Stimulated activated CD4-positive, alpha-beta T cell treated with anti-CD3 and anti-CD28 coated beads, Interleukin-4, amount 100 ng/mL, for 1 hour (primary cell): ENCODE data around the gene MSS51.

Experiments
- DNase-seq: peaks from one replicate; pipeline ENCODE4 v3.0.0-alpha.2; 2020

MSS51 gene

DNA sequence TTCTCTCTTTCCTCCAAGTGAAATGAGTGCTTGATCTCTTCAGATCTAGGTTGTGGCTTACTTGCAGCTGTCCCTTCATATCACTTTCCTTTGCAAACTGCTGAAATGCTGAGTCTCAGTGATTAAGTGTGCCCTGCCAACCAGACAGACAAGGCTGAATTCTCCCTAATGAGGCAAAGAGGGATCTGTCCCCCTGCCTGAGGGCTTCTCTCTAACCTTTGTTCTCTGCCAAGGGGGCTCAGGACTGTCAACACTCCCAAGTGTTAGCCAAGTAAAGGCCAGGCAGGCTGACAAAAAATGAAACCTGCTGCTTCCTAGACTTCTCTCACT, at the start of gene MSS51:
MSS51 (minus strand) TSS at position 24 of the 330 bp plus-strand sequence. CDS start 5,277 bp downstream, outside the sequence.
- DNase-seq: no peak

DNA sequence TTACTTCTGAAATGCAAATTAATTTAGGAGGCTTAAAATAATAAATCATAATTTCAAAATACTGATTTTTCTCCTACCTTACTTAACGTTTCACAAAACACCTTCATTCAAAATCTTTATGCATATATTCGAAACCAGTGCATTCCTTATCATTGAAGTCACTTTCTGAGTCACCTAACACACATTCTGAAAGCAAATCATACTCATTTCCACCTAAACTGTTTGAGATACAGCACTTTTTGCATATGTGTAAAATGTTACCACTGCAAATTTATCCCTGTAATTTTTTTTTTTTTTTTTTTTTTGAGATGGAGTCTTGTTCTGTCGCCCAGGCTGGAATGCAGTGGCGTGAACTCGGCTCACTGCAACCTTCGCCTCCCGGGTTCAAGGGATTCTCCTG, 46.8 kb upstream of the MSS51 start:
- no peak for DNase-seq

DNA sequence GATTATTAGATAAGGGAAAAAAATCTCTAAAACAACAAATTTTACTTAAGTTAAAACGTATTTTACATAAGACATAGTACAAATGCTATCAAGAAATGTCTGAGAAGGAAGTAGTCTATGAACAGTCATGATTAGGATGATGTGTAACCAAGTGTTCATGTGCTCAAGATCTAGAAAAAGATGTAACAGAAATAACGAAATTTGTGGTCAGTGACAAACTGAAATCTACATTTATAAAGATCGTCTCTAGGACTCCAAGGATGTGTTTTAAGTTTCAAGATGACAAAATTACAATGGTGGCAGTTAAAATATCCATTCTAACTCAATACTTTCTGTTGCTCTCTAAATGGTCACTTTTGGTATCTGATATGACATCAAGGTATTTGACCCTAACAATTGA, 45.3 kb upstream of the MSS51 start:
- no peak for DNase-seq

DNA sequence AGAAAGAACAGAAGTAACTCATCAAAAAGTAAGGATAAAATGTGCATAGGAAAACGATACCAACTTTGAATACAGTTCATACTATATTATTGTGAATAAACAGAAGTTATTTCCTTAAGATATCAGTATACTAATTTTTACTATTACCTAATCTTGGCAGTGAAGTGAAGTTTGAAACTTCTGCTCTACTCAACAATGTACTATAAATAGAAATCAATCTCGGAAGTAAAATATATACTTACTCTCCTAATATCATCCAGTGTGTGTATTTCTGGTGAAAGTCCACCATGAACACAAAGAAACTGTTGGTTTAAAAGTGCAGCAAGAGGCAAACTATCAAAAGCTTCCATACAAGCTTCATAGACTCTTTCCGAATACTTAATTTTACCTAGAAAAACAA, 37.9 kb upstream of the MSS51 start:
- DNase-seq: no peak

DNA sequence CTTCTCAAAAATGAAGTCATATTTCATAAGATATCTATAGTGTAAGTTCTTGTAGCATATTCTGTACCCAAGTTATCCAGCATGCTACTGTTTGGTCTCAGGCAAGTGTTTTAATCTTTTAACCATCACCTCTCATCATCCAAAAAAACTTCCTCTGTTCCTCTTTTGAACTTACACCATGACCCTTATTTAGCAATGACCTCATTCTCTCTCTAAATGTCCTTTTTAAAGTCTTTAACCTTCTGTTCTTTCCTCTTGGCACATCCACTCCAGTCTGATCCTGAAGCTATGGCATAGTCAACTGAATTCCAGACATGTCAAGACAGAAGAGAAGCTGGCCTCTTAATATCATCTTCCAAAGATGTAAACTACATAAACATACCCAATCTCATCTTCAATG, 36.2 kb upstream of the MSS51 start:
- DNase-seq: no peak

DNA sequence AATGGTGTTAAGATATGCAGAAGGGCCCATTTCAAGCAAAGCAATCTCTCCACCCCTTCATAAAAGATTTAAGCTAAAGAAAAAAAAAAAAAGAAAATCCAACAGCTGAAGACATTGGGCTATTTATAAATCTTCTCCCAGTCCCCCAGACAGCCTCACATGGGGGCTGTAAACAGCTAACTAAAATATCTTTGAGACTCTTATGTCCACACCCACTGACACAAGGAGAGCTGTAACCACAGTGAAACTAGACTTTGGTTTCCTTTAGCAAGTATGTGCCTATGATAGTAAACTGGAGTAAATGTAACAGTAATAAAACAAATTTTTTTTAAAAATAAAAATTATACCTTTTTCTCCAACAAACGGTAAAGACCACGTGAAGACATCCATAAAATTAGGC, 33.8 kb upstream of the MSS51 start:
- DNase-seq: no peak

DNA sequence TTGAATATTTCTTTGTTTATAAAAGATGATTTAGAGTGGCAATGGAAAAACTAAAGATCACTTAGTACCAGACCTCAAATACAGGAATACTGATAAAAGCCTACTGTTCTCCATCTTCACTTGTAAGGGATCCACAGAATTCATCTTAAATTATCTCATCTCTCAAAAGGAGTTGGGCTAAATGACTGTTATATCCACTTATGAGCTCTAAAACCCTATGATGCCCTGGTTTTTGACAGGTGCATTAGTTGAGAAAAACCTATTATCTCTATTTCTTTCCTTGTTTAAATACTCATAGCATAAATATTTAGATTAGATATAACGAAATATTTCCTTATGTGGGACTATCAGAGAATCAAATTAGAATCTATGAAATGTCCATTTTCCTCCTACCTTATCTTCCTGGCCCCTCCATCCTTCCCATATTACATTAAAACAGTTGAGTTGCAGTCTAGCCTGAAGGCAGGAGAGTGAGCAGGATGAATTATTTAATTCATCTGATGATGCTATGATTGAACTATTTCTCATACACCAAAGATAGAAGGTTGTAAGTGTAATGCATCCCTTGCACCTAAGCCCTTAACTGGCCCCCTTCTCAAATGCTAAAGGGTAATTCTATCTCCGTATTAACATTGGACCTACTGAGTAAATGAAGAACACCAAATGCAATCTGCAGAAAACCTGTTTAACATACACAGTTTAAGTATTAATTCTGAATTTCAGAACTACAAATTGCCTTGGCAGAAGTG, 32.8 kb upstream of the MSS51 start:
- DNase-seq: no peak

DNA sequence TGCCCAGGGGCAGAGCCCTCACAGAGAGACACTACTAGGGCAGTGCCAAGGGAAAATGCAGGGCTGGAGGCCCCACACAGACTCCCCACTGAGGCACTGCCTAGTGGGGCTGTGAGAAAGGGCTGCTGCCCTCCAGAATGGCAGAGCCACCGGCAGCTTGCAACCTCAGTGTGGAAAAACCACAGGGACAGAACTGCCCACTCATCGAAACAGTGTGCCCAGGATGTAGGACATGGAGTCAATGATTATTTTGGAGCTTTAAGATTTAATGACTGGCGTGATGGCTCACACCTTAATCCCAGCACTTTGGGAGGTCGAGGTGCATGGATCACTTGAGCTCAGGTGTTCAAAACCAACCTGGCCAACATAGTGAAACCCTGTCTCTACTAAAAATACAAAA, 27.5 kb upstream of the MSS51 start:
- no peak for DNase-seq

DNA sequence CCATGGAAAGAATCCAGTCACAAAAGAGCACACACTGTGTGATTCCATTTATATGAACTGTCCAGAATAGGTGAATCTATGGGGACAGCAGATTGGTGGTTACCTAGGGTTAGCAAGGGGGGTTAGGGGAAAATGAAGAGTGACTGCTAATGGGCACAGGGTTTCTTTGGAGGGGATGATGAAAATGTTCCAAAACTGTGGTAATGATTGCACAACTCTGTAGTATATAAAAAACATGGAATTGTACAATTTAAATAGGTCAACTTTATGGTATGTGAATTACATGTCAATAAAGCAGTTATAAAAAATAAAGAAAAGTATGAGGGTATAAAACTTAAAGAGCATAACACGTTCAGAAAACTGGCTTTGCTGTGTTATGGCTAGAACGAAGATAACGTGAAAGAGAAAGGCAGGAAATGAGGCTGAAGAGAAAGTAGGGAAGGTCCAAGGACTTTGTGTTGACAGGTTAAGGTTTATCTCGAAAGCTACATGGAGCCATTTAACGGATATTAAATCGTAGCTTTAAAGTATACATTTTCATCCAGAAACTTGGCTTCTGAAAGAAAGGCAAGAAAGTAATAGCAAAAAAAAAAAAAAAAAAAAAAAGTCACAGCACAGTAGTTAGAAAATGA, 26.4 kb upstream of the MSS51 start:
- no peak for DNase-seq

DNA sequence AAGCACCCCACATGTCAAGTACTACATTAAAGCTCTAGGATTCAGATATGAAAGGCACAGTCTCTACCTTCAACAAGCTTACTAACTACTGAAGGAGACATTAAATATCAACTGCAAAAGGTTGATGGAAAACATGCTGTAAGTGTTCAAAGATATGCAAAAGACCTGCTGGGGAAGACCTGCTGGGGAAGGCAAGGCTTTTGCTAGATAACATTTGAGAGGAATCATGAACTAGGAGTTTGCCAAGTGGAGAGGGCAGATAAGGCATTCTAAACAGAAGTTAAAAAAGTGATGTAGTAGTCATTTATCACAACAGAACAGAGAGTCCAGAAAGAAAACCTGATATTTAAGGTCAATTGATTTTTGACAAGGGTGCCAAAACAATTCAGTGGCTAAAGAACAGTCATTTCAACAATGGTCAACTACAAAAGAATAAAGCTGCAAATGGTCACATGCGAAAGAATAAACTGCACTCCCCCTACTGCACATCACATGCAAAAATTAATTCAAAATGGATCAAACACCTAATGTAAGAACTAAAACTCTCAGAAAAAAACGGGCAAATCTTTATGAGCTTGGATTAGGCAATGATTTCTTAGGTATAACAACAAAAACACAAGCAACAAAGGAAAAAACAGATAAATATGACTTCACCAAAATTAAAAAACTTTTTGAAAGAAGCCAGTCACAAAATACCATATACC, 23.0 kb upstream of the MSS51 start:
- no peak for DNase-seq

DNA sequence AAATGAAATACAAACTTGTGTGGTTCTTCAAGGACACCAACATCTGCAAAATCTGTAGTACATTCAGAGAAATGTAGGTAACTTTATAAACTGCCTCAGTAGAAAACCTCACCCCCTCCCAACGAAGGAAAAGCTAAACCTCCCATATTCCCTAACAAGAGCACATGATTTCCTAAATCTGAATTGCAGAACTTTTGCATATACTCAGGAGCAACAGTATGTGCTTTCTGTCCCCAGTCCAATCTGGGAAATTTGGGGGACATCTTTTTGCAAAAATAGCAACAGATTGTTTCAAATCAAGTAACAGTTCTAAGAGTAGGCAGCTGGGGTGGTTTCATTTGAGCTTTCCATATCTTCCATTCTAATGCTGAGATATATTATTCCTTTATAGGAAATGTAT, 15.8 kb upstream of the MSS51 start:
- DNase-seq: no peak

DNA sequence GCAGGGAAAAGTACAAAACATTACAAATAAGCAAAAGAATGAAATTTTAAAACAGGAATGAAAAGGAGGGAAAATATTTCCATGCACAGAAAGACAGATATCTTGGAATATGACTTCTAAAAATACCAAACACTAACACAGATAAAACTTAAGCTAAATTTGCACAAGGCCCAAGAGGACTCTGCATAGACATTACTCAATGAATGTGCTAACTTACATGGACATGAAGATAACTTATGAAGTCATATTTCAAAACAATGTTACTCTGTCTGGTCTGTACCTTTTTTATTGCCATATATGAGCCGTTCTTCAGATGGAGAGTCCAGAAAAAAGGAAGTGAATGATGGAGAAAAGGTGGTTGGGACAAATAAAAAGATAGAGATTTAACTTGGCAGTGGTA, 15.0 kb upstream of the MSS51 start:
- DNase-seq: no peak

DNA sequence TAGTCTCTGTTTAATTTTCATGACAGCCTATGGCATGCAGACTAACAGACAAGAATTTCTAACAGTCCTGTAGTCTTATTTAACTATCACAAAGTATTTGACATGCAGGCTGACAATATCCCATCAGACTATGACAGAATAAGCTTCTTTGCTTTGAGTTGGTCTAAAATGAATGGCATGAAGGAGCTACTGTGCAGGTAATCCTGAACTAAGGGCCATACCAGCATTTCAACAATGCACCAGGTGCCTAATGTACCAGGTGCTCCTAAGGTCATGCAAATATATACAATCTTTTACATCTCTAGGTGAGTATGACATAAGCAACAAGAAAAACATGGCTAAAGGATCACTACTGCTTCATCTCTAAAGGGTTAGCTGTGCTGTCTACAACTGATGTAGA, 13.6 kb upstream of the MSS51 start:
- DNase-seq: no peak

DNA sequence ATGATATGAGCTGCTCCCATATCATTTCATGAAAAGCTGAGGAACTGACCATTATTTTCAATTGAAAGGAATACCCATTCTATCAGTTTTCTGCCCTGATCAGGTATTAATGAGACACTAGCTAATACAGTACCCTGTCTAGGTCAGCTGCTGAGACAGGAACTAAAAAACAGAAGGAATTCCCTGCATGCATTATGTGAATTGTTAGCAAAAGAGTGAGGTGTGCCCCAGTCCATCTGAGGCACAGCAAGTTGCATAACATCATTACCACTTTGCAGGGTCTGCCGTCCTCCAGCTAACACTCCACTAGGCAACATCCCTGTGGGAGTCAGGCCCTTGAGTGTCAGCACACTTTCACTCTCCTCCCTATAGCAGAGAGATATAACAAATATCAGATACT, 11.1 kb upstream of the MSS51 start:
- no peak for DNase-seq

DNA sequence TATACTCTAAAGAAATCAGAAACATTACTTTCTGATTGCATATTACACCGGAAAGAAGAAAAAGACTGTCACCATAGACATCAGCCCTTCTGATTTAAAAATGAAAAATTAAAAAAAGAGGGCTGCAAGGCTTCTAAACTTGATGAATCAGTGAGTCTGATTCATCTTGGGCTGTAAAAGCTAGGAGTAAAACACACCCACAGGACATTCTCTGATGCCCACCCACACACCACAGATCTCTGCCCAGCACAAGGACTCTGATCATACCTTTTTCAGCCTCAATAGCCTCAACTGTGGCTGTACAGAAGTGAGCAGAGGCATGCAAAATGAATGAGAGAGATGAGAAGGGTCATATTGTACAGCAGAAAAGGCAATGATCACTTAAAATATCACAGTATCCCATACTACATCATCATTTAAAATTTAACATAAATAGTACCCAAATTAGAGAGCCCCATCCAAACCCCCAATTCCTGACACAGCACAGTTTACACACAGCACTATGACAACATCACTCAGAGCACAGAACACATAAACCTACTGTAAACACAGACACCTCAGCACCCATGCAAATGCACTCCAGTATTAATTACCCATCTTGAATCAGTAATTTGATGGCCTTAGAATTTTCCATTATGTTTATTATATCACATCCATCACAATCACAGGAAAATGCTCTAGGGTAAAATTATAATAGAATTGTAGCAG, 6.4 kb upstream of the MSS51 start:
- no peak for DNase-seq

DNA sequence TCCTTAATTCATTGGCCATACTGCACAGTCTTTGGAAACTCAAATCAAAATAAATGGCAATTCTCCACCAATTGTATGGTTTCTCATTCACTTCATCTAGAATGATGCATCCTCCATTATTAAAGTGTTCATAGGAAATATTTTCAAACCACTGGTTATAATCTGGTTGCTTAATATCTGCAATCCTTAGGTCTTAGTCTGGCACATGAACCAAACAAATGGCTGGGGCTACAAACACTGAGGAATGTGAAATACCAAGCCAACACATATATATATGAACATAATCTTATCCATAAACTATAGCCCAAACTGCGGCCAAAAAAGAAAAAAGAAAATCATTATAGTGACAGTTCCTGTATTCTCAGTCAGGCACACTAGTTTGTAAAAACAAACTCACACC, 5.7 kb upstream of the MSS51 start:
- no peak for DNase-seq

DNA sequence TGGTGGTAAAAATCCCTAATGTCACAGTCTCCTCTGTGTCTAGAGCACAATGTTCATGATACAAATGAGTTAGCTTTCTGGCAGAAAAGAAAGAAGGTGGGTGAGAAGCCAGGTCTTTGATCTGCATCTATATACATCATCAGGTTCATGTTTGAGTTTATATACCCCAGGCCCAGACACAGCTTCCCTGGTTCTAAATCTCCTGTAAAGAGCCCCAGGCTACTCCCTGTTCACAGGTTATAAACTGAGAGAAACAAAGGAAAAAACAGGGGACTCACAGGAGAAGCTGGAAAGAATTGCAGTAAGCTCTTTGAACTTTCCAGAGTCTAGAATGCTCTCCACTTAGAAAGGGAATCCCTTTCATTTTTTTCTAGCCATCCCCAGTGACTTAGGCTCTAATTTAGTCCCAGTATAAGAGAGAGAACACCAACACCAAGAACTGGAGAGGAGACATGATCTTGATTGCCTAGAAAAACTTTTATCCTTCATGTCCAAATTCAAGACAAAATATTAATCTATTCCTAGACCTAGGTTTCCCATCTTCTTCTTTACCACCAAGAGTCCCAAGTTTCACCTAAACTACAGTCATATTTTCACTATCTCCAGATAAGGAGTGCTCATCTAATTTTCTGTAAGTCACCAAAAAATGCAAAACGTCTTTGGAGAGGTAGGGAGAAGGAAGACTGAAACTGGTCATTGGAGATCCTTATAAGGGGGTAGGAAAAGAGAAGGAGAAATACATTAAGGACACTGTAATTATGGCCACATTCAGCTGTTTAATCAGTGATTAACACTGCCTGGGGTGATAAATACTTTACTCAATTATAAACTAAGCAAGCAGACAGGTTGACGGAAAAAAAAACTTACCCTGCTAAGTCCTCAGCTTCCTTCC, 469 bp downstream of the MSS51 start:
- no peak for DNase-seq

DNA sequence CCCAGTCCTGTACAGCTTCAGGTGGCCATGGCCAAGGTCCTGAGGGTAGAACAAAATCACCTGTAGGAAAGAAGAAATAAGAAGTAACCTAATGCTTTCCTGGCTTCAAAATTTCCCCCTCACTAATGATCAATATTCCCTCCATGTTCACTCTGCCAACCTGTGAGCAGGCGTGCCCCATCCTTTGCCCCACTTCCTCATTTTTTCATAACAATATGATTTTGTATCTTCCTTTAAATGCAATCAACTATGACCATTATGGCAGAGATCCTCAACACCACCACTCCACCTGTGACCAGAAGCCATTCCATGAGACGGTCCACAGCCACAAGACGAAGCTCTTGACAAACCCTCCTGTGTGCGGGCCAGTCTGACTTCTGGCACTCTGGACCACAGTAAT, 7.0 kb downstream of the MSS51 start:
- DNase-seq: no peak

DNA sequence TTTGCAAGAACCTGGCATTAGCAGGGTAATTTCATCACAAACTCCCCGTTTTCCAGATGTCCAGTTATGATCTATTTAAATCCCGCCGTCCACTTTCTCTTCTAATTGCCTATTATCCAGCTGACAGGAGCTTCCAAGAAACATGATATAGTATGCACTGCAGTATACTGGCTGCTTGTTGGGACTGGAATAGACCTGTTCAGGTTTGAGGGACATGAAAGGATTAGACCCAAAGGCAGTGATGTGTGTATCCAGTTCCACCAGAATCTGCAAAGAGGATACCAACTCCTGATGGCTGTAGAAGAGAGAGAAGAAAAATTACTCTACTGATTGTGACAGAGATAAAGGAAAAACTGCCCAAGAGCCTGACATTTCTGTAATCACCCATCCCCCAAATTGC, 8.9 kb downstream of the MSS51 start:
- DNase-seq: no peak

DNA sequence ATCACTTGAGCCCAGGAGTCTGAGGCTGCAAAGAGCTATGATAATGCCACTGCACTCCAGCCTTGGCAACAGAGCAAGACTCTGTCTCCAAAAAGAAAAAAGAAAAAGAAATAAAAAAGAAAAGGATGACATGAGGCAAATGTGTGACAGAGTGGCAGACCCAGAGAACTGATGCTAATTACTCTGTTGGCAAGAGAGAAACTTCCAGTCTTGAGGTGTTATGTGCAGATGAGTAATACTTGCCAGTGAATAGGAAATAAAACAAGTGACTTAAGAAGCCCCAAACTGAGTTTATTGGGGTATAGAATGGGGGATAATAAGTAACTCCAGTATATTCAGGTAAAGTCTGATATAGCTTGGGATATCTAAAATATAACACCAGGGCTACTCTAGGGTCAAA, 10.1 kb downstream of the MSS51 start:
- no peak for DNase-seq

DNA sequence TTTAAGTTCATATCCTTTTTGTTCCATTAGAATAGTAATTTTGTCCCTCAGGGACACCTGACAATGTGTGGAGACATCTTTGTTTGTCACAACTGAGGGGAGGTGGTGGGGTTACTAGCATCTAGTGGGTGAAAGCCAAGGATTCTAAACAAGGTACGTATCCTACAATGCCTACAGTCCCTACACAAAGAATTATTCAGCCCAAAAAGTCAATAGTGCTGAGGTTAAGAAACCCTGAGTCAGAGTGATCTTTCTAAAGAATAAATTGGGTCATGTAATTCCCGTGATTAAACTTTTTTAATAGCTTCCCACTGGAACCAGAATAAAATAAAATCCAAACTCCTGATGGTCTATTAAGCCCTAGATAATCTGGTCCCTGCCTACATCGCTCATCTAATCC, 16.8 kb downstream of the MSS51 start:
- no peak for DNase-seq

DNA sequence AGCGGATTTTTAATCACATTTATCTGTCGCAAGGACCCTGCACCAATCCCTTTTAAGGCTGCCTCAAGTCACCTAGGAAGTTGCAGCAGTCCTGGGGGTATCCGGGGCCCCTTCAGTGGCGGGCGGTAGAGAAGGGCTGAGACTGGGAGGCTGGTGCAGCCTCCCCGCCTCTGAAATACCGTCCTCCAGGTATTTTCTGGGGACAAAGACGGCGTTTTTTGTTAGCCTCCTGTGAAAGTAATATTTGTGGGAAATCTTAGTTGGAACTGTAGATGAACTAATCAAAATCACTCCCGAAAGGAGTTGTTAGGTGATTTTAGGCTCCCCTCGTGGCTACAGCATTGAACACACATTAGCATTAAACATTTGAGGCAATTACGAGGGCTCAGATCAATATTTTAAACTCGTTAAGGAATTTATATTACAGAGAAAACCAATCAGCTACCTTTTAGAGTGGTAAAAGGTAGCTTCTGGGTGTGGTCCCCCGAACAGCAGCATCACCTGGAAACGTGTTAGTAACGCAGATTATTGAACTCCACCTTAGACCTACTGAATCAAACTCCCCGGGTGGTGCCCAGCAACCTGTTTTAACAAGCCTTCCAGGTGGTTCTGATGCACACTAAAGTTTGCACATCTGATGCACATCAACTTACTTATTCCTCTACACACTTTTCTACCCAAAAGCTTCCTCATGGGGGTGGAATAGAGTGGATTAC, 19.0 kb downstream of the MSS51 start:
- DNase-seq: no peak
